NCI-H446 (cell line): ENCODE results near the gene C1orf50.
"Not testable (repeated sequence)": the region's sequence is repeated elsewhere in the genome, so short reads cannot be mapped to it uniquely, and the experiment has no call there.

ENCODE experiments used
- DNase-seq, 2 experiments: peaks; one replicate each; lab custom pipeline; 2025; lab: John Stamatoyannopoulos, UW

Gene C1orf50

DNA sequence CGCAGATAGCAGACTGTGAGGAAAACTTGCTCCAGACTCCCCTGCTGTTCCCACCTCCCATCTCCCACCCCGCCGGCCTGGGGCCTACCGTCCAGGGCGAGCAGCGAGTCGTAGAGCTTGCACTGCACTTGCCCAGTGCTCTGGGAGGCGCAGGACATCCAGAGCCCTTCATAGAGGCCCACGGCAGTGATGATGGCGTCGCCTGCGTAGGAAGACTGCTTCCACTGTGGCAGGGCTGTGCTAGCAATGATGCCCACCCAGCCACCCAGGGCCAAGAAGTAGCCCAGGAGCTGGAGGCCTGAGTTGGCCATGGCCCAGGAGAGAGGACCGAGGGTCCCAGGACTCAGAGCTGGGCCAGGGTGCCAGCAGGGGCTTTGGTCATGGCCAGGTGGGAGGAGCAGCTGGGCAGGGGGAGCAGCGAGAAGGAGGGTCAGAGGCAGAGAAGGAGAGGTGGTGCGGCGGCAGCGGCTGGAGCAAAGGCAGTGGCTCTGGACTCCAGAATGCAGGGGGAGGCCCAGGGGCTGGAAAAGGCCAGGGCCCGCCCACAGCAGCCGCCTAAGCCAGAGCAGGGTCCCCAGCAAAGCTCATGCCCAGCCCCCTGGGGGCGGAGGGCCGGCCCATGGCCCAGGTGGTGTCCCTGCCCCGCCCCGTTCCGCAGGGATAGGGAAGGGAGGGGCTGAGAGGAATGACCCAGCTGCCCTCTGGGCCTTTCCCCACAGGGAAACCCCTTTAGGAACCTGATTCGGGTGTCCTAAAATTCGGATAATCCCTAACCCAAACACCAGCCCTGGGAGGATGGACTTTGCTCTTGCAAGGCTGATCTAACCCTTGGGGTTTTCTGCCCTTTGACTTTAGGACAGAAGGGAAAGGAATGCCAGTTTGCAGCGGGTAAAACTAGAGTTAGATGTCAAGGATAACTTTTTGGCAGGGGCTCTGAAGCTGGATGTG, 27.0 kb upstream of the C1orf50 start, which contains the start of gene CLDN19:
TSS of gene CLDN19 (minus strand) at position 484 of the 948 bp plus-strand sequence. CDS start at position 311, 173 bp downstream.
- DNase-seq, result no peak

DNA sequence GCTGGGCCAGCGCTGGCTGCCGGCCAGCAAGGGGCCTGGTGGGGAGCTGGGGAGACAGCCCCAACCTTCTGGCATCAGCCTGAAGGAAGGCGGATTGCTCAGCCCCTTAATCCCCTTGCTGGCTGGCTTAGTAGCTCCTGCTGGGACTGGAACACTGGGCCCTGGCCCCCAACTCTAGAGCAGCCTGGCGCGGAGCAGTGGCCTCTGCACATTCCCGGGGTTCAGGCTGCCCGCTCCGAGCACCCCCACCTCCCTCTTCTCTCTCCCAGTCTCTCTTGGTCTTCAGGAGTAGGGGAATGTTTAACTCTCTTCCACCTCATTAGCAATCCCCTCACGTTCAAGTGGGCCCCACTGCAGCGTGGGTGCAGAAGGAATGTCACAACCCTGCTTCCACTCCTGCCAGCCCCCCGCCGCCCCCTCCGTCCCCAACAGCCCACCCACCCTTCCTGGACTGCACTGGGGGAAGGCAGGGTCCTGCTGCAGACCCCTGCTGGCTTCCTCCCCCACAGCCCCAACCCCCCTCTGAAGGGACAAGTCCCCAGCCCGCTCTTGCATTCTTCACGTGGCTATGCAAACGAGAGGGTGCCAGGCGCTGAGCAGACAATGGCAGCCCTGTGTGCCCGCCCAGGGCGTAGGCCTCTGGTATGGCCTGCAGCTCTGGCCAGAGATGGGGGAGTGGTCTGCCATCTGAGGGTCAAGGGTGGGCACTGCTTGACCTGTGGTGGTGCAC, 26.0 kb upstream of the C1orf50 start:
- DNase-seq, result no peak

DNA sequence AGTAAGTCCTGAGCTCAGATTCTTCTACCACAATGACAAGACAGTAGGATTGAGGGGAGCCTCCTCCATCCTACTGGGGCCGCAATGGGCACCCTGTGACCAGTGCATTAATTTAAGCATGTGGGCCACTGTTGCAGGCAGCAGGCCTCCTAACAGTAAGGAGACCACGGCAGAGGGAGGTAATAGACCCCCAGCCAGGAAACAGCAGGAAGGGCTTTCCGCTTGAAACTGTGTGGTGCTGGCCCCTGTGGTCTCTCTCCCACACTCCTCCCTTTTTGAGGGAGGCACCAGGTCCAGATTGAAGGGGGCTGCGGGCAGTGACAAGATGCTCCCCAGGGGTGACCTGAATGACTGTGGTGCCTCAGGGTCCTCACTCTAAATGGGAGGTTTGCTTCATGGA, 25.3 kb upstream of the C1orf50 start:
- no peak for DNase-seq

DNA sequence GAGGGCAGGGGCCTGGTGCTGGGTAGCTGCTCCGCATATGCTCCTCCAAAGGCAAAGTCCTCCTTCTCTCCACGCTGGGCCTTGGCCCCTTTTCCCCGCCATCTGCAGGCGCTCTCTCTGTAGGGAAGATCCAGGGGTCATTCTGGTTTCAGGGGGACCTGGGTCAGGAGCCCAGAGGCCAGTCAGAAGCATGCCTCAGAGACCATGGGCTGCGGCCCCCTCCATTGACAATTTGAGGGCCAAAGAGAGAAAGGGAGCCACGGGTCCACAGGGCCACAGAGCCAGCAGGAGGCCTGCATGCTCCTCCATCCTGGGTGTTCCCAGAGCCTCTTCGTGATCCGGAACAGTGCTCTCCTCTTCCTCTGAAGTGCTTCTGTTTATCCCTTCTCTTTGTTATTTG, 24.9 kb upstream of the C1orf50 start:
- DNase-seq, result no peak

DNA sequence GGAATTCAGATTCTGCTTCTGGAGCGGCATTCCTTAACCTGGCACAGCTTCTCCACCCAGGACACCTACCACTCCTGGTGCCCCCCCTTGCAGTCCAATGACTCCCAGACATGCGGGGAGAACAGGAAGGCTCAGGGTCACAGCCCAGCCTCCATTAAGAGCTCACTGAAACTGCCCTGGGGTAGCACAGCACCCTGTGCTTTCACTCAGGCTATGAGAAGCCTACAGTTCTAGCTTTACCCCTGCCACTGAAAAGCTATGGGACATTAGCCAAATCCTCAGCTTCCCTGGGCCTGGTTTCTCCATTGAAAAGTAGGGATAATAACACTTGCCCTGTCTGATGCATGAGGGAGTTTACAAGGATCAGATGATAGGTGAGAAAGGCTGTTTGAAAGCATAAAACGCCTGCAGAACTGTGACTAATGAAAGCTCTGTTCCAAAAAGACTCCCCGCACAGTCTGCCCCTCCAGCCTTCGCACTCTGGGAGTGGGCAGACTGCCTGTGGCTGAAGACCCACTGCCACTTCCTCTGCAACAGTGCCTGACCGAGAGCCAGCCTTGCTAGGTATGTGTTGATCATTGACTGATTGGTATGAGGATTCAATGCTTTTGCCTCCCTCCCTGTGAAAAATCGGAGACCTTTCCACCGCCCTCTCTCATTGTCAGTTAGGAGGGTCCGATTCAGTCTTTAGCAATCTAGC, 24.3 kb upstream of the C1orf50 start:
- DNase-seq, result no peak

DNA sequence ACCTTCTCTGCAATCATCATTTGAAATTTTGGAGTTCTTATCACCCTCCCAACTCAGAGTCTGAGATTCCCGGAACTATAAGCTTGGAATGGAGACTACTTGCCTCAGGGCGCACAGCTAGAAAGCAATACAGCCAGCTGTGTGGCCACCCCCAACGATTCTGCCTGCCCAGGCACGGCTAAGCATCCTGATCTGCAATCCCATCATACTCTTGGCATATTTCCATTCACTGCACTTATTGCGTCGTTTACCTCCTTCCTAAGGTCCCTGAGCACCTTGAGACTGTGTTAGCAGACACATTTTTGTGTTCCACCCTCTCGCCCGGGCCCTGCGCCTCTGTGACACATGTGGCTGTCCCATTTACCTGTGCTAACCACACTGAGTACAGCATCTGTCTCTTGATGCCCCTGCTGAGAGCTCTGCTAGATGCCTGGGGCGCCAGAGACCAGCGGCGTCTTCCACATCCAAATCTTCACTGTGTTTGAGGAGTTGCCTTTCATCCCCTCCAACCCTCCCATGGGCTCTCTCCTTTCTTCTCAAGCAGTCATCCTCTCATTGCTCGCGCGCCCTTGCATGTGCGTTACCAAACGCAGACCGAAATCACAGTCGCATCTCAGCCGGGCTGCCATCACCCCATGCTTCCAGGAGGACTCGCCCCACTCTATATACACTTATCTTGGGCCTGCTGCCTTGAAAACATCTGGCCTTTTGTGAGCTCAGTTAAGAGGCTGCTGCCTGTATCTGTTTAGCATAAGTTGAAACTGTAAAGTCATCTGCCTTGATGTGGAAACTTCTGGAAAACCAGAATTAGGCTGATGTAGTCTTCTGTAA, 23.5 kb upstream of the C1orf50 start:
- DNase-seq, result no peak

DNA sequence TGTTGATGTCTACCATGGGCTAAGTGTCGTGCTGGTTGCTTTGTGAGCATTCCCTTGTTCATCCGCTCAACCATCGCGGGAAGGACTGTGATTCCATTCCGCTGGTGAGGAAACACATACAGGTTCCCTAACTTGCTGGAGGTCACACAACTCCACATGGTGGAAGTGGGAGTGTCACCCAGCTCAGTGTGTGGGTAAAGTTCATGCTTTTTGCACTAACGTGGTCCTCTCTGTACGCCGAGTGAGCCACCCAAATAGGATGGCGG, 23.0 kb upstream of the C1orf50 start:
- DNase-seq, result no peak

DNA sequence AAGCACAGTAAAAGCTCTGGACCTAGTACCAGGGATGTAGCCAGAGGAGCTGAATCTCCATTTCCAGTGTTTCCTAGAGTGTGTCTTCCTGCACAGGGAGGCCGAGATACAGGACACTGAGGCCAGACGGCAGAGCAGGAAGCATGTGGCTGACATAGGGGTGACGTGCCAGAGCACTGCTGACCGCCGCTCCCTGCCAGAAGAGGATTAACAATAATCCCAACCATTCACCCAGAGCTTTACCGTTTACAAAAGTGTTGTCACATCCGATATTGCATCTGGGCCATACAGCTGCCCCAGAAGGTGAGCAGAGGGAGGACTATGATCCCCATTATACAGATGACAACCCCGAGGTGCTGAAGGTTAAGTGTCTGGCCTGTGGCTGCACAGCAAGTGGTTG, 21.2 kb upstream of the C1orf50 start:
- DNase-seq, result no peak

DNA sequence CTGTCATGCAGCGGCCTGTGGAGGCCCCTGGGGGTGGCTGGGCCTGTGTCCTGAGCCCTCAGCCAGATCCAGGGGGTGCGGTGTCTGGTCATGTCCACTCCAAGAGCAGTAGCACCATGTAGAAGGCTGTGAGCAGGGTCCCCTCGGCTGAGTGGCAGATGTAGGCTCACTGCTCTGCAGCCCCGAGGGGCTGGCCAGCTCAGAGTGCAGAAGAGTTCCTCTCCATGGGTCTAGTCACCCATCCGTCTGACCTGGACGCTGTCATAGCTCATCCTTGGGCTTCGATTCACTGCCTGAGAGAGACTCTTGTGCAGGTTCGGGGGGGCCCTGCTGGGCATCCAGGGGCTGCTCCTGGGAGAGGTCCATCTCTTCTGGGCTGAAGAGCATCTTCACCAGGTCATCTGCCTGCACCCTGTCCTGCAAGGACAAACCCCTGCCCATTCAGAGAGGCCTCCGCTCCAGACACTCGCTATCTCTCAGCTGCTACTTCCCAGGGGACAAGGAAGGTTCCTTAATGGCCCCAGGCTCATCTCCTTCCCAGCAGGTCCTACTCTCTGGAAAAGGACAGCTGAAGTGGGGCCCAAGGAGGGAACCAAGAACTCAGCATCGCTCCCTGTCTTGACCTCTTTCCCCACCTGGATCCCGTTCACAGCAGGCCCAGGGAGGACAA, 20.5 kb upstream of the C1orf50 start:
- DNase-seq, result no peak

DNA sequence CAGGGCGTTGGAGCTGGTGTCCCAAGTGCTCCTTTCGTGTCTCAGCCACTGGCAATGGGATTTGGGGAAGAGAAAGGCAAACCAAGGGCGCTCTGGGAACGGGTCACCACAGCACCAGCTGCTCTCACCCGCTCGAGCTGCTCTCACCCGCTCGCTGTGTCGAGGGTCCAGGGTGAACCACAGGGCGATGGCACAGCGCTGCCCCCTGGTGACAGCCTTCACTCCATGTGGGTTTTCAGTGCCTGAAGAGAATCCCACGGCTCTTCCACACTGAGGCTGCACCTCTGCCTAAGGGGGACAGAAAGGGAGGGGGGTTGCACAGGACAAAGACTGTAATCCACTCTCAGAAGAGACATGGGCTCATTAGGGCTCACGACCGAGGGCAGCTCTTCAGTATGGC, 19.9 kb upstream of the C1orf50 start:
- DNase-seq, result peak in 1 of 2 experiments; percentile 39

DNA sequence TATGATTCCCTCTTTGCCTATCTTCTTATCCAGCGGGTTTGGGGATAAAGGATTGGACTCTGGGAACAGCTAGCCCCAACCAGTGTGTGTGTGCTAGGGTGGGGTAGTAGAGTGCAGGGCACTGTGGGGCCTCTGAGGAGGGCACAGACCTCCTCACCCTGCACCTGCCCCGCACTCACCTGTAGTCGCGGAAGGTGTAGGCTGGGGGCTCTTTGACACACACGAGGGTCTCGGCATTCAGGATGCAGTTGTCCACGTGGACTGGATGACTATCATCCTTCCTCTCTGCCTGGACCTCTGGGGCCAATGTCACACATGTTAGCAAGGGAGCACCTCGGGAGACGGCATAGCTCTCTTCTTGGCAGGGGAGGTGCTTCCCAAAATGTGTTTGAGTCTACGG, 19.0 kb upstream of the C1orf50 start:
- DNase-seq, result no peak

DNA sequence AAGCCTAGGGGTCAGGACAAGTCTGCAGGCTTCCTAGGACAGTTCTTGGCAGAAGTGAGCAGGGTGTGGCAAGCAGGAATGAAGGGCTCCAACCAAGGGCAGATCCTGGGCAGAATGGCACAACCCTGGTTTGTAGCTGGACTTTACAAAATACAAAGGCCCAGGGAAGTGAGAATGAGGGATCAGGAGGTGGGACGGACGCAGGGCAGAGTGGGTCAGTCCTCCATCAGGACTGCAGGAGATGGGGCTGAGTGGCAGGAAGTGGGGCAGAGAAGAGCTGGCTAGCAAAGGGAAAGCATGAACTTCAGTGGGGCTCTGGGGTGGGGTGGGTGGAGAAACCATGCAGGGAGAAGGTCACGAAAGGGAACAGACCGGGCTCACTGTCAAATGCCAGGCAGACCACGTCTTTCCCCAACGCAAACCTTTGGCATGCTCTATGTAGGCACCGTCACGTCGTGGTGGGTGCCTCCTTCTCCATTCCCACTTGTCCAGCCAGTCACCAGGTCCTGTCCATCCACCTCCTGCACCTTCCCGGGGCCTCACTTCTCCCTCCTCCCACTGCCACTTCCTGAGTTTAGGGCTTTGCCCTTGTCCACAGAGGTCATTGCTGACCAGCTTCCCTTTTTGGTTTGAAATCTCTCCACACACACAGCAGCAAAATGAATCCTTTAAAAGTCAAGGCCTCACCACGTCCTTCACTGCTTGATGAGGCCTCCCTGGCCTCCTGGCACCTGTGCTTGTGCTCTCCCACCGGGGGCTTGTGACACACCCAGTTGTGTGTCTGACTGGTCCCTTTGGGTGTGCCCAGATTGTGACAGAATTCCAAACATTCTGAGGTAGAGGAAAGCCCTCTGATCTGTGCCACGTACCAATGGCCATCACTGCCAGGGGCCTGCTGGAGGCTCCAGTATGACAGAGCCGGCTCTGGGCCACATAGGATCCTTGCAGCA, 18.3 kb upstream of the C1orf50 start:
- no peak for DNase-seq

DNA sequence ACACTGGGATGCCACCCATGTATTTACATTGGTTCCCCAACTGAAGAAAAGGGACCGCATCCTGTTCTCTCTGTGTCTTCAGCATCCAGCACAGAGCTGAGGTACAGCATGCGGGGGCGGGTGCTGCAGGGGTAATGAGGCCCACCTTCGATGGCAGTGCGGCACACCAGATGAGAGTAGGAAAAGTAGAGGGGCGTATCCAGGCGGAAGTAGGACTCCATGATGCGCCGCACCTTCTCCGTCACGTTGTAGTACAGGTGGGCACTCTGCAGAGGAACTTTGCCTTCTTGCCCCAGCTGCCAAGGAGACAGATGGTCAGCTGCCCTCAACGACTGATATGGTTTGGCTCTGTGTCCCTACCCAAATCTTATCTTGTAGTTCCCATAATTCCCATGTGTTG, 17.0 kb upstream of the C1orf50 start:
- DNase-seq, result no peak

DNA sequence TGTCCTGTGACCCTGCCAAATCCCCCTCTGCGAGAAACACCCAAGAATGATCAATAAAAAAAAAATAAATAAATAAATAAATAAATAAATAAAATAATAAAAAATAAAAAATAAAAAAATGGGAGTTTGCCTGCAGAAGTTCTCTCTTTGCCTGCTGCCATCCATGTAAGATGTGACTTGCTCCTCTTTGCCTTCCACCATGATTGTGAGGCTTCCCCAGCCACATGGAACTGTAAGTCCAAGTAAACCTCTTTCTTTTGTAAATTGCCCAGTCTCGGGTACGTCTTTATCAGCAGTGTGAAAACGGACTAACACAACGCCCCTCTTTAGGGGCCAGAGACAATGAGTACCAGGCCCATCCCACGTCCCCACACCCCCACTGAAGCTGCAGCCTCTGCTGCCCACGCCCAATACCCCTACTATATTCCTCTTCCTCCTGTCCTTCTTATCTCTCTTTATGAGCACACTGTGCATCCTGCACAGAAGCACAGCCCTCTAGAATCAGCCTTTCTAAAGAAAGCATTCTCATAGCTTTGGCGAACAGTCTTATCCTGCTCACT, 15.5 kb upstream of the C1orf50 start:
- DNase-seq, result not testable (repeated sequence)

DNA sequence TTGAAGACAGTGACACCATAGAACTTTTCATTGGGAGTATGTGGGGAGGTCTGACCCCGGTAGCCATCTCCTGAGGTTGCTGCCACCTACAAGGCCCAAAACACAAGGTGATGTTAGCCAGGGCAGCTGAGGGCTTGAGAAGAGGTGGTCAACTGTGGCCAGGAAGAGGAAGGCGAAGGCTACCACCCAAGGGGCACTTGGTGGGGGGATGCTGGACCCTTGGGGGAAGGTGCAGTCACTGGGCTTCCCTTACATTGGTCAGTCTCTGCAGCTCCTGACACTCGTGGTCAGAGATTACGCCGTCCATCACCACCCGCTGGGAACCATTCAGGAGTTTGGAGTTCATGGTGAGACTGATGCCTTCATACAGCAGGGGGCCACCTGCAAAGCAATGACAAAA, 14.8 kb upstream of the C1orf50 start:
- DNase-seq, result no peak

DNA sequence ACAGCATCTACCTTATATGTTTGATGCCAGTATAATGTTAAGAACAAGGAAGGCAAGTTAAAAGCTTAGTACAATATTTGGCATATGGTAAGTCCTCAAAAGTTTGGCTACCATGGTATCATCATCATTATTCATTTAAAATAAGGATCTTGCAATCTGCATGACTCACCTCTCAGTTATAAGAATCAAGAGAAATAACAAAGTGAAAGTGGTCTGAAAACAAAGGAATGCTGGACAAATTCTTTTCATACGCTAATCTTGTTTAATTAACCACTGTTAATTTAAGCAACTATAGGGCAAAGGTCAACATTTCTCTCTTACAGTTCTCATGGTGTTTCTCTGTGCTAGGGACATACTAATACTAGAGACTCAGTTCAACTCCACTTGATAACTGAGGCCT, 14.0 kb upstream of the C1orf50 start:
- no peak for DNase-seq

DNA sequence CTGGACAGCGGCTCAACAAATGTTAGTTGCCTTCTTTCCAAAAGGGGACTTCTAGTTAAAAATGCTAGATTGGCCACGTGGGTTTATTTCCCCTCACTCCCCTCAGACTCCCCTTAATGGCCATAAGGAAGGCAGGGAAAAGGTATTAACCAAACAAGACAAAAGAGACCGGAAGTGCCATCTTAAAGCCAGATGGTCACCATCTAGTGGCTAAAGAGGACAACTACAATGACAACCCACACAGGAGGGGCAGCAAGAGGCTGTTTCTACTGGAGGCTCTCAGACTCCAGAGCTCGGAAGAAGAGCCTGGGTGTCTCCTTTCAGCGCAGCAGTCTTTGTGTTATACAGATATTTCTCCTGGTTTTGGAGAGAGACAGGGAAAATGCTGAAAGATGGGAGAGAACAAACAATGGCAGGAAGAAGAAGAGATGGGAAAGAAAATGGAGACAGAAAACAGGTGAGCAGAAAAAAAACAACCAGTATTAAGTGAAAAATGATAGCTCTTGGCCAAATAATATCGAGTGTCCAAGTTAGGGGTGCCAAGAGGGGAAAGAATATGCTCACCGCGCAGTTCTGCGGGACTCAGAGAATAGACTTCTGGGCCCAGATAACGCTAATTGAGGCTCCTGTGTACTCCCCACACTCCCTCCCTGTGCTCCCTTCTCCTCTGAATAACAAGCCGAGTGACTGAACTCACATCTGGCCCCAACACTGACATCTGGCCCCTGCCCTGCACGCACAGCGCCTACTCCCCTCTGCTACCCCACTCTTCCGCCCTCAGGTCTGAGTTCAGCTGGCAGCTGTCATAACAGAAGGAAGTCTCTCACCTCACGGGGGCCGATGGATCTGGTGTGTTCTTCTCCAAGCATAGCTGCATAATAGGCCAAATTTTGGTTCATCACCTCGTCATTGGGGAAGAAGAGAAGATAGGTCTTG, 9.8 kb upstream of the C1orf50 start:
- DNase-seq, result peak; percentile 4 to 54

DNA sequence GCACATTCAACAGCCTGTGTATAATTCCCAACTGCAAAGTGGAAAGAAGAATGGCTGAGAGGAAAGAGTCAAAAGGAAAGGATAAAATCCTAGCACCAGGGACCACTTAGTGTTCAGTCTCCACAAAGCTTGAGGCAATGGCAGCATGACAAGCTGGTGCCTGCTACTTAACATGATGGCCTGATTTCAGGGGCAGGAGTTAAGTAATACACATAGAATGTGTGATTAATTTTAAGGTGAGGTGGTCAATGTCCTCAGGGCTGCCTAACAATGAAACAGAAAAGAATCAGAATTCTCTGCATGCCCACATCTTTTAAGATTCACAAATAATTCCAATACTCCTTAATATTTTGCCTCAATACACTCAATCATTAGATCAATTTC, 9.2 kb upstream of the C1orf50 start:
- DNase-seq, result no peak

DNA sequence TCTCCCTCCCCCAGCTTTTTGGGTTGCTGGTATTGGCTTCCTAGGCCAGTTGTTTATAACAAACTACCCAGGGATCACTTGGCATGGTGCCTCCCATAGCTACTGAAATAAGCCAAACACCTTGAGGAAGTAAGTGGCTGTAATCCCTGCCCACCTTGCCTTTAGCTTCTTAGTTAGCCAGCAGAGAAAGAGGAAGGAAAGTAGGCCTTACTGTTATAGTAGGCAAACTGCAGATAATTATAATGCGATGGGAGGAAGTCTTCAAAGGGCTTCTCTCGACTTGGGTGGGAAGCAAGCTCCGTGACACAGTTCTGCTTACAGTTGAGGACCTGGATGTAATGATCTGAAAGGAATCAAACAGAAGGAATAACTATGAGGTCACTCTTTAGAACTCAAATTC, 8.4 kb upstream of the C1orf50 start:
- DNase-seq, result no peak
